SK-N-SH (cell line): ENCODE measurements around the gene EMP2.

Experiments used
- EZH2phosphoT487 ChIP-seq: fragments of 200-600 bp; sonication (generic); IDR thresholded peaks from 2 replicates; pipeline ENCODE4 v1.6.1; 2017; ENCODE audit warnings: low read depth, mixed run types, mild to moderate bottlenecking, antibody characterized with exemption, moderate library complexity, borderline replicate concordance
- MXI1 ChIP-seq: IDR thresholded peaks from 2 replicates; pipeline ENCODE4 v1.6.1; 2012; ENCODE audit warnings: mild to moderate bottlenecking, low read depth, low read length, improper control_type of control experiment
- YY1 ChIP-seq: IDR thresholded peaks from 2 replicates; pipeline ENCODE4 v1.4.0; 2012; ENCODE audit warnings: low read depth, mild to moderate bottlenecking
- TF ChIP-seq, protein P1 (sequence below): IDR thresholded peaks from 2 replicates; pipeline ENCODE4 v1.4.0; 2012; ENCODE audit warnings: low read depth, borderline replicate concordance
- TF ChIP-seq, protein P2 (sequence below): fragments of 200-600 bp; sonication (generic); IDR thresholded peaks from 2 replicates; pipeline ENCODE4 v1.6.1; 2017; ENCODE audit warnings: antibody characterized with exemption, mild to moderate bottlenecking, moderate library complexity

DNA sequence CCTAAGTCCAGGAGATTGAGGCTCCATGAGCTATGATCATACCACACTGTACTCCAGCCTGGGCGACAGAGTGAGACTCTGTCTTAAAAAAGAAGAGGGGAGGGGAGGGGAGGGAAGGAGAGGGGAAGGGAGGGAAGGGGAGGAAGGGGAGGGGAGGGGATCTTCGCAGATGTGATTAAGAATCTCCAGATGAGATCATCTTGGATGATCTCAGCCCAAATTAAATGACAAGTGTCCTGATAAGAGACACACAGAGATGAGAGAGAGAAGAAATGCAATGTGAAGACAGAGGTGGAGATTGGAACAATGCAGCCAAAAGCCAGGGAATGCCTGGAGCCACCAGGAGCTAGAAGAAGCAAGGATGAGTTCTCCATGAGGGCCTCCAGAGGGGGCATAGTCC, 70.1 kb downstream of the EMP2 start:
- TF ChIP-seq EZH2phosphoT487 (no peak), MXI1 (no peak), YY1 (no peak)
- TF ChIP-seq, protein P1, sequence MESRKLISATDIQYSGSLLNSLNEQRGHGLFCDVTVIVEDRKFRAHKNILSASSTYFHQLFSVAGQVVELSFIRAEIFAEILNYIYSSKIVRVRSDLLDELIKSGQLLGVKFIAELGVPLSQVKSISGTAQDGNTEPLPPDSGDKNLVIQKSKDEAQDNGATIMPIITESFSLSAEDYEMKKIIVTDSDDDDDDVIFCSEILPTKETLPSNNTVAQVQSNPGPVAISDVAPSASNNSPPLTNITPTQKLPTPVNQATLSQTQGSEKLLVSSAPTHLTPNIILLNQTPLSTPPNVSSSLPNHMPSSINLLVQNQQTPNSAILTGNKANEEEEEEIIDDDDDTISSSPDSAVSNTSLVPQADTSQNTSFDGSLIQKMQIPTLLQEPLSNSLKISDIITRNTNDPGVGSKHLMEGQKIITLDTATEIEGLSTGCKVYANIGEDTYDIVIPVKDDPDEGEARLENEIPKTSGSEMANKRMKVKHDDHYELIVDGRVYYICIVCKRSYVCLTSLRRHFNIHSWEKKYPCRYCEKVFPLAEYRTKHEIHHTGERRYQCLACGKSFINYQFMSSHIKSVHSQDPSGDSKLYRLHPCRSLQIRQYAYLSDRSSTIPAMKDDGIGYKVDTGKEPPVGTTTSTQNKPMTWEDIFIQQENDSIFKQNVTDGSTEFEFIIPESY: no peak
- TF ChIP-seq, protein P2, sequence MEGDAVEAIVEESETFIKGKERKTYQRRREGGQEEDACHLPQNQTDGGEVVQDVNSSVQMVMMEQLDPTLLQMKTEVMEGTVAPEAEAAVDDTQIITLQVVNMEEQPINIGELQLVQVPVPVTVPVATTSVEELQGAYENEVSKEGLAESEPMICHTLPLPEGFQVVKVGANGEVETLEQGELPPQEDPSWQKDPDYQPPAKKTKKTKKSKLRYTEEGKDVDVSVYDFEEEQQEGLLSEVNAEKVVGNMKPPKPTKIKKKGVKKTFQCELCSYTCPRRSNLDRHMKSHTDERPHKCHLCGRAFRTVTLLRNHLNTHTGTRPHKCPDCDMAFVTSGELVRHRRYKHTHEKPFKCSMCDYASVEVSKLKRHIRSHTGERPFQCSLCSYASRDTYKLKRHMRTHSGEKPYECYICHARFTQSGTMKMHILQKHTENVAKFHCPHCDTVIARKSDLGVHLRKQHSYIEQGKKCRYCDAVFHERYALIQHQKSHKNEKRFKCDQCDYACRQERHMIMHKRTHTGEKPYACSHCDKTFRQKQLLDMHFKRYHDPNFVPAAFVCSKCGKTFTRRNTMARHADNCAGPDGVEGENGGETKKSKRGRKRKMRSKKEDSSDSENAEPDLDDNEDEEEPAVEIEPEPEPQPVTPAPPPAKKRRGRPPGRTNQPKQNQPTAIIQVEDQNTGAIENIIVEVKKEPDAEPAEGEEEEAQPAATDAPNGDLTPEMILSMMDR: no peak
